Measurements from ENCODE around the gene C10orf90.

The C10orf90 gene

DNA sequence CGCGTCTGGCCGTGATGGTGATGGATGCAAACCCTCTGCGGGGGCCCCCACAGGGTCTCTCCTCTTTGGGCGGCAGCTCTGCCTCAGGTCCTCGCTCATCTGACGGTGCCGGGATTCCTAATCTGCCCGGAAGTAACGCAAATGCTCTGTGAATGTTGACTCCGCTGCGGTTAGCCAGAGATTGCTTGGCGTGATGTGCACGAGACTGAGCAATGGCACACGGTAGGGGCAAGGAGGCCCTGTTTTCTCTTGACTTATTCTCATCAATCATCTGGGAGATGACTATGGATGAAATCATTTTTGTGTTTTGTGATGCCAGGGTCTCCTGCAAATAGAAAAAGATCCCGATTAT is 165.8 kb downstream of the C10orf90 start:
- Histone ChIP-seq H2AFZ (ENCODE audit: low read length) (no peak overlapping the region), H3K27me3 (ENCODE audit: insufficient read depth, low read length, poor library complexity, severe bottlenecking) (no peaks in the 10 kb centered on the region)

GRCh38 chr10:126504063-126504760 is 166.3 kb downstream of the C10orf90 start:
- H3K4me1 ChIP-seq (ENCODE audit: insufficient read depth, low read length, poor library complexity, severe bottlenecking) = no peaks in the 10 kb centered on the region
- no peak overlapping the region for H2AFZ ChIP-seq (ENCODE audit: low read length)
- no peaks in the 10 kb centered on the region for H3K79me2 ChIP-seq (ENCODE audit: insufficient read depth, low read length)
- H3K4me3 ChIP-seq (ENCODE audit: low read length, poor library complexity, severe bottlenecking) = no peak overlapping the region
- no peaks in the 10 kb centered on the region for H3K27me3 ChIP-seq (ENCODE audit: insufficient read depth, low read length, poor library complexity, severe bottlenecking)
- H3F3A ChIP-seq (ENCODE audit: low read depth) = no peaks in the 10 kb centered on the region
- no peaks in the 10 kb centered on the region for H4K20me1 ChIP-seq (ENCODE audit: insufficient read depth, low read length, poor library complexity, severe bottlenecking)
- H3K9me3 ChIP-seq (ENCODE audit: insufficient read depth, low read depth, low read length) = 0 out of 2 replicates have a peak, but pooled peaks cover 6% of the 10 kb centered on the region
- TF ChIP-seq EZH2phosphoT487 (IDR thresholded peaks at IDR 0.05; ENCODE audit: borderline replicate concordance) = no peak
- peak; percentile 26 for TF ChIP-seq CTCF (conservative IDR thresholded peaks at IDR 0.05; ENCODE audit: low read length)
- no peak overlapping the region for H3K9ac ChIP-seq (ENCODE audit: low read depth, low read length, poor library complexity, severe bottlenecking)
- H3K9me2 ChIP-seq (replicated peaks; ENCODE audit: low read depth, low read length) = no peaks in the 10 kb centered on the region
- H3K36me3 ChIP-seq (ENCODE audit: insufficient read depth, low read length) = no peaks in the 10 kb centered on the region
- H3K4me2 ChIP-seq (ENCODE audit: low read depth, low read length, poor library complexity, severe bottlenecking) = no peak overlapping the region

More for the DNA sequence above, 165.8 kb downstream of the C10orf90 start:
- Histone ChIP-seq H3K4me2 (ENCODE audit: low read depth, low read length, poor library complexity, severe bottlenecking) (no peak overlapping the region), H3K9me3 (ENCODE audit: insufficient read depth, low read depth, low read length) (0 out of 2 replicates have a peak, but pooled peaks cover 7% of the 10 kb centered on the region), H3K36me3 (ENCODE audit: insufficient read depth, low read length) (no peaks in the 10 kb centered on the region), H3K79me2 (ENCODE audit: insufficient read depth, low read length) (no peaks in the 10 kb centered on the region), H3K4me3 (ENCODE audit: low read length, poor library complexity, severe bottlenecking) (no peak overlapping the region), H3F3A (ENCODE audit: low read depth) (no peaks in the 10 kb centered on the region), H3K9ac (ENCODE audit: low read depth, low read length, poor library complexity, severe bottlenecking) (no peak overlapping the region), H4K20me1 (ENCODE audit: insufficient read depth, low read length, poor library complexity, severe bottlenecking) (no peaks in the 10 kb centered on the region), H3K4me1 (ENCODE audit: insufficient read depth, low read length, poor library complexity, severe bottlenecking) (no peaks in the 10 kb centered on the region), H3K9me2 (replicated peaks; ENCODE audit: low read depth, low read length) (no peaks in the 10 kb centered on the region)
- TF ChIP-seq CTCF (conservative IDR thresholded peaks at IDR 0.05; ENCODE audit: low read length) (no peak), EZH2phosphoT487 (IDR thresholded peaks at IDR 0.05; ENCODE audit: borderline replicate concordance) (no peak)

- 0 out of 2 replicates have a peak, but pooled peaks cover 2% of the 10 kb centered on the region for H3K9me3 ChIP-seq (ENCODE audit: insufficient read depth, low read depth, low read length)
- no peaks in the 10 kb centered on the region for H3K27me3 ChIP-seq (ENCODE audit: insufficient read depth, low read length, poor library complexity, severe bottlenecking)
- H3K4me1 ChIP-seq (ENCODE audit: insufficient read depth, low read length, poor library complexity, severe bottlenecking) = no peaks in the 10 kb centered on the region
- H3F3A ChIP-seq (ENCODE audit: low read depth) = no peaks in the 10 kb centered on the region
- H3K4me2 ChIP-seq (ENCODE audit: low read depth, low read length, poor library complexity, severe bottlenecking) = no peak overlapping the region
- no peak overlapping the region for H3K9ac ChIP-seq (ENCODE audit: low read depth, low read length, poor library complexity, severe bottlenecking)
- H4K20me1 ChIP-seq (ENCODE audit: insufficient read depth, low read length, poor library complexity, severe bottlenecking) = no peaks in the 10 kb centered on the region
- no peak overlapping the region for H2AFZ ChIP-seq (ENCODE audit: low read length)
- H3K79me2 ChIP-seq (ENCODE audit: insufficient read depth, low read length) = no peaks in the 10 kb centered on the region
- H3K36me3 ChIP-seq (ENCODE audit: insufficient read depth, low read length) = no peaks in the 10 kb centered on the region
- no peaks in the 10 kb centered on the region for H3K9me2 ChIP-seq (replicated peaks; ENCODE audit: low read depth, low read length)
- H3K4me3 ChIP-seq (ENCODE audit: low read length, poor library complexity, severe bottlenecking) = no peak overlapping the region
- TF ChIP-seq CTCF (conservative IDR thresholded peaks at IDR 0.05; ENCODE audit: low read length) (no peak), EZH2phosphoT487 (IDR thresholded peaks at IDR 0.05; ENCODE audit: borderline replicate concordance) (no peak)
Measured at GRCh38 chr10:126503392-126504062, 167.0 kb downstream of the C10orf90 start.
